ENCODE measurements around the gene DHX35.

GRCh38 chr20:38915355-38915754 is 46.8 kb upstream of the DHX35 start:
- TF ChIP-seq POLR2A (IDR thresholded peaks at IDR 0.05) = no peak
- no peak for TF ChIP-seq CTCF (IDR thresholded peaks at IDR 0.05)
